ENCODE results near the gene AGBL1. TPM values are rescaled to one million over a fixed set of nuclear protein-coding genes. Genes with fewer than 3 reads are reported as not detected.

The AGBL1 gene
- total RNA-seq, 1 experiment from 2014 or later: not detected

- Histone ChIP-seq H4K5ac (ENCODE audit: insufficient read length, low read depth, low read length) (no peak overlapping the region), H3K9me3 (ENCODE audit: control insufficient read depth, low read depth, low read length) (no peaks in the 10 kb centered on the region), H2AK5ac (ENCODE audit: insufficient read length, low read length) (no peak overlapping the region), H3K9ac (ENCODE audit: extremely low read depth, insufficient read length, low read length) (no peak overlapping the region), H3K79me2 (ENCODE audit: insufficient read depth, low read length) (no peaks in the 10 kb centered on the region), H2BK12ac (ENCODE audit: insufficient read length, low read depth, low read length) (no peak overlapping the region), H4K91ac (ENCODE audit: insufficient read length, low read depth, low read length) (no peak overlapping the region), H2BK15ac (ENCODE audit: low read depth, low read length) (no peak overlapping the region), H2BK120ac (ENCODE audit: low read depth, low read length, poor library complexity, severe bottlenecking) (no peak overlapping the region), H3K23ac (ENCODE audit: insufficient read length, low read depth, low read length) (no peak overlapping the region), H3K4ac (ENCODE audit: low read depth, low read length) (no peak overlapping the region), H3K4me1 (ENCODE audit: insufficient read depth, low read length) (peaks cover 6% of the 10 kb centered on the region), H3K79me1 (ENCODE audit: insufficient read depth, low read depth, low read length, poor library complexity, severe bottlenecking) (no peaks in the 10 kb centered on the region), H3K56ac (ENCODE audit: insufficient read length, low read depth, low read length) (no peak overlapping the region), H3K27ac (ENCODE audit: insufficient read length, low read depth, low read length) (no peak overlapping the region), H4K20me1 (ENCODE audit: control insufficient read depth, insufficient read depth, insufficient read length) (no peaks in the 10 kb centered on the region), H4K8ac (replicated peaks; ENCODE audit: insufficient read length, low read depth, low read length) (no peak overlapping the region), H3K27me3 (ENCODE audit: insufficient read depth, low read length) (no peaks in the 10 kb centered on the region), H3K4me2 (ENCODE audit: insufficient read depth, insufficient read length, low read length) (no peak overlapping the region), H2BK20ac (ENCODE audit: low read depth, low read length, poor library complexity, severe bottlenecking) (no peak overlapping the region), H3T11ph (ENCODE audit: low read length) (no peak overlapping the region), H3K23me2 (ENCODE audit: insufficient read length, low read depth, low read length, poor library complexity, severe bottlenecking) (no peaks in the 10 kb centered on the region), H3K18ac (ENCODE audit: insufficient read length, low read depth, low read length) (no peak overlapping the region), H3K14ac (ENCODE audit: insufficient read depth, low read length) (no peak overlapping the region), H2AFZ (ENCODE audit: low read length) (no peak overlapping the region), H2BK5ac (ENCODE audit: insufficient read length, low read length) (no peak overlapping the region)
- H3K9me3 Mint-ChIP-seq: peaks cover 0 to 3% of the 10 kb centered on the region in 2 experiments; a peak in 1 of 5 replicates
- no peak for TF ChIP-seq CTCF (conservative IDR thresholded peaks at IDR 0.05)
- peaks cover 40 to 44% of the 10 kb centered on the region in 2 experiments for H3K4me1 Mint-ChIP-seq
- H3K27me3 Mint-ChIP-seq (ENCODE audit: low read depth): no peaks in the 10 kb centered on the region; the same call in 1 of the 2 replicates
- H3K36me3 Mint-ChIP-seq (ENCODE audit: insufficient read depth in 1 of 3, low read depth in 3 of 3): peaks cover 0 to under 1% (median 0%) of the 10 kb centered on the region in 3 experiments; a peak in 1 of 7 replicates
- H3K4me3 Mint-ChIP-seq: no peak overlapping the region
- no CpG with 5 or more reads among the region's 3 CpGs for WGBS (ENCODE audit: extremely low coverage, insufficient read length, low lambda C conversion rate)
- DNase-seq: no peak
- no peak overlapping the region for H3K27ac Mint-ChIP-seq
Observed at GRCh38 chr15:86235667-86236066, 156.0 kb downstream of the AGBL1 start.

Data from H9 (cell line).